ENCODE results near the gene WSCD2.

Gene WSCD2

GRCh38 chr12:108110844-108111243 lies 18.2 kb upstream of the WSCD2 start:
- ATAC-seq (ENCODE audit: low read depth) (no peak), DNase-seq (ENCODE audit: low spot score) (no peak)
- Histone ChIP-seq H3K9me3 (ENCODE audit: severe bottlenecking) (no peaks in the 10 kb centered on the region), H3K4me1 (ENCODE audit: insufficient read depth, poor library complexity, severe bottlenecking) (no peaks in the 10 kb centered on the region), H3K4me3 (ENCODE audit: severe bottlenecking) (no peak overlapping the region), H3K36me3 (ENCODE audit: low read depth) (no peaks in the 10 kb centered on the region), H3K27me3 (ENCODE audit: insufficient read depth, poor library complexity, severe bottlenecking) (no peaks in the 10 kb centered on the region), H3K27ac (ENCODE audit: poor library complexity, severe bottlenecking) (no peak overlapping the region)
- TF ChIP-seq CTCF (IDR thresholded peaks at IDR 0.05; ENCODE audit: poor library complexity, severe bottlenecking): no peak

- H3K27me3 ChIP-seq (ENCODE audit: insufficient read depth, poor library complexity, severe bottlenecking): no peaks in the 10 kb centered on the region
- ATAC-seq (ENCODE audit: low read depth) (peak; percentile 45; the same call in 2 of the 3 replicates), DNase-seq (ENCODE audit: low spot score) (no peak)
- no peak overlapping the region for H3K4me3 ChIP-seq (ENCODE audit: severe bottlenecking)
- H3K4me1 ChIP-seq (ENCODE audit: insufficient read depth, poor library complexity, severe bottlenecking): no peaks in the 10 kb centered on the region
- no peak overlapping the region for H3K27ac ChIP-seq (ENCODE audit: poor library complexity, severe bottlenecking)
- no peaks in the 10 kb centered on the region for H3K9me3 ChIP-seq (ENCODE audit: severe bottlenecking)
- H3K36me3 ChIP-seq (ENCODE audit: low read depth): no peaks in the 10 kb centered on the region
- TF ChIP-seq CTCF (IDR thresholded peaks at IDR 0.05; ENCODE audit: poor library complexity, severe bottlenecking): no peak
Observed at GRCh38 chr12:108112832-108113556, 16.1 kb upstream of the WSCD2 start.

- Histone ChIP-seq H3K27me3 (ENCODE audit: insufficient read depth, poor library complexity, severe bottlenecking) (no peaks in the 10 kb centered on the region), H3K27ac (ENCODE audit: poor library complexity, severe bottlenecking) (no peak overlapping the region), H3K4me3 (ENCODE audit: severe bottlenecking) (no peak overlapping the region), H3K4me1 (ENCODE audit: insufficient read depth, poor library complexity, severe bottlenecking) (no peaks in the 10 kb centered on the region), H3K36me3 (ENCODE audit: low read depth) (no peaks in the 10 kb centered on the region), H3K9me3 (ENCODE audit: severe bottlenecking) (no peaks in the 10 kb centered on the region)
- no peak for TF ChIP-seq CTCF (IDR thresholded peaks at IDR 0.05; ENCODE audit: poor library complexity, severe bottlenecking)
- ATAC-seq (ENCODE audit: low read depth) (no peak), DNase-seq (ENCODE audit: low spot score) (no peak)
Observed at GRCh38 chr12:108115123-108116121, 13.7 kb upstream of the WSCD2 start.

GRCh38 chr12:108116254-108116653 lies 12.8 kb upstream of the WSCD2 start:
- H3K36me3 ChIP-seq (ENCODE audit: low read depth): no peaks in the 10 kb centered on the region
- TF ChIP-seq CTCF (IDR thresholded peaks at IDR 0.05; ENCODE audit: poor library complexity, severe bottlenecking): no peak
- no peak for DNase-seq (ENCODE audit: low spot score)
- no peak overlapping the region for H3K27ac ChIP-seq (ENCODE audit: poor library complexity, severe bottlenecking)
- H3K27me3 ChIP-seq (ENCODE audit: insufficient read depth, poor library complexity, severe bottlenecking): no peaks in the 10 kb centered on the region
- ATAC-seq (ENCODE audit: low read depth): no peak
- no peak overlapping the region for H3K4me3 ChIP-seq (ENCODE audit: severe bottlenecking)
- H3K4me1 ChIP-seq (ENCODE audit: insufficient read depth, poor library complexity, severe bottlenecking): no peaks in the 10 kb centered on the region
- H3K9me3 ChIP-seq (ENCODE audit: severe bottlenecking): no peaks in the 10 kb centered on the region

Measured in RWPE2 (cell line).